ENCODE results near the gene ERCC6L2.

ERCC6L2 gene

GRCh38 chr9:95980262-95981125 is 105.0 kb downstream of the ERCC6L2 start:
- peak; percentile 71 for DNase-seq

GRCh38 chr9:95981761-95982390 is 106.4 kb downstream of the ERCC6L2 start:
- DNase-seq = no peak

DNA sequence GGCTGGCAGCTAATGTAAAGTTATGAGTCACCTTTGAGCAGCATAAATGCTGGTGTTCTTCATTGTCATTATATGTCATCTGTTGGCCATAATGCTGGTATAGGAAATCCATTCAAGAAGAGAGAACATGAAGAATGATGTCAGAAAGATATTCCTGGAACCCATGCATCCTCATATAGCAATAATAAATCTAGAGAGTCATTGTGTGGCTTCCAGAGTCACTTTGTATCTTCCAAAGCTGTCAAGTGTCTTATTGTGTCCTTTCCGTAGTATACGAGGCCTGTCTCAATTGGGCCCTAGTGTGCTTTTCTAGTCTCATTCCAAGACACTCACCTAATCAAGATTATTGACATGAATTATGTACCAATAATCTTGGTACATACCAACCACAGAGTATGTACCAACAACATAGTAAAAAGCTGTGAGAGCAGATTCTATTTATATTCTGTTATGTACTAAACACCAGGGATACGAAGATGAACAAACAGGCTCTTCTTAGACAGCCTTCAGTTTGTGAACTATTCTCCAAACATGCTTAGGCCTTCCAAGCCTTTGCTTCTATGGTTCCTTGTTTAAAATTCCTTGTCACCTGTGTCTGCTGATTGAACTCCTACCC is 110.1 kb downstream of the ERCC6L2 start:
- DNase-seq = no peak

GRCh38 chr9:95989297-95989696 is 113.8 kb downstream of the ERCC6L2 start:
- no peak for DNase-seq

GRCh38 chr9:95991326-95991725 is 115.8 kb downstream of the ERCC6L2 start:
- no peak for DNase-seq

GRCh38 chr9:95992536-95992935 is 117.0 kb downstream of the ERCC6L2 start:
- DNase-seq = no peak

GRCh38 chr9:95993337-95993736 is 117.8 kb downstream of the ERCC6L2 start:
- DNase-seq = no peak

- no peak for DNase-seq
These were observed 123.9 kb downstream of the ERCC6L2 start for GRCh38 chr9:95999390-95999789.

GRCh38 chr9:96004379-96004778 is 128.9 kb downstream of the ERCC6L2 start:
- DNase-seq = peak; percentile 57

DNA sequence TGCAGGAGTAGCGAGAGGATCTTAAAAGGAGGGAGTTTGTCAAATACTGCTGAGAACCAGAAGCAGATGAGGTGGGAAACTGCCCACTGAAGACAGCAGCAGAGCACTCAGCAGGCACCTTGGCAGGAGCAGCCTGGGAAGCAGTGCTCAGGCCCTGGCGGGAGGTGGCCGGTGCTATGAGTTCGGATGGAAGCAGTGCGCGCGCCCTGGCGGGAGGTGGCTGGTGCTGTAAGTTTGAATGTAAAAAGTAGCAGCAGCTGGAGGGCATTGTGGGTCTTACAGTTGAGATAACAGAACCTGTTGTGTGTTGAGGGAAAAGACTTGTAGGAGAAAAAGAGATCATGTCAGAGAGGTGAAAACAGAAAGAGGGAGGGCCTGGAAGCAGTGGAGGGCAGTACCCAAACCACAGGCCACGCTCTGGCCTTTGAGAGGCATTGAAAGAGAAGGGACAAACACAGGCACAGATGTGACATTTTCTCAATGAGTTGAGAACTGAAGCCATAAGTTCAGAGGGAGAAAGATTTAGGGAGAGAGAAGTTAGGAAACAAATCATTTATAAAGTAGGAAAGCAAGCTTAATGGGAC is 130.9 kb downstream of the ERCC6L2 start:
- no peak for DNase-seq

GRCh38 chr9:96006961-96007360 is 131.5 kb downstream of the ERCC6L2 start:
- DNase-seq = no peak

DNA sequence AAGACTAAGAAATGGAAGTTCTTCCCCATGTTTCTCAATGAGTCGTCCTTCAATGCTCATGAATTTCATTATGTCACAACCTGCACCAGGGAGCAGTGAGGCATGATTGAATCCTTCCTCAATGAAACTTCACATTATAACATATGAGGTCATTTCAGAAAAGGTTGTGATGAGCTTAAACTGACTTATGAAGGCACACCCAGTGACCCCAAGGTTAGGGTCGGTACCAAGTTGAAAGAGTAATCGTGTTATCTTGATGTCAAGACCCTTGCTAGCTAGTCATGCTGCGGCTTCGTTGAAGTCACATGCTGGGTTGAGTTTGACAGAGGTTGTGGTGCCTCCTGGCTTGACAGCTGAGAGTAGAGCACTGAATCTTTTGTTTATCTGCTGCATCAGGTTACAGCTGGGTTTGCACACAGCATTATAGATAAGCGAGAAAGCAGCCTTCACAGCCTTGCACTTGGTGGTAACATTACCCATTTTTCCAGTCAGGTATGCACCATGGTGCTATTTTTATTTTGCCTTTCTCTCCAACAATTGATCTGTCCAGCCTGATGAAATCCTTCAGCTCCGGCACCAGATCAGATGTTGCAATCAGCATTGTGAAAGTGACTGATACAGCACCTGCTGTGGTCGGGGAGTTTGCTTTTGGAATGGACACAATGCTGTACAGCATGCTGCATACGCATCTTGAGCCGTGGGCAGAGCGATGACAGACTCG is 133.2 kb downstream of the ERCC6L2 start:
- DNase-seq = peak; percentile 73

- no peak for DNase-seq
These were observed 133.7 kb downstream of the ERCC6L2 start for GRCh38 chr9:96009223-96009602.

DNA sequence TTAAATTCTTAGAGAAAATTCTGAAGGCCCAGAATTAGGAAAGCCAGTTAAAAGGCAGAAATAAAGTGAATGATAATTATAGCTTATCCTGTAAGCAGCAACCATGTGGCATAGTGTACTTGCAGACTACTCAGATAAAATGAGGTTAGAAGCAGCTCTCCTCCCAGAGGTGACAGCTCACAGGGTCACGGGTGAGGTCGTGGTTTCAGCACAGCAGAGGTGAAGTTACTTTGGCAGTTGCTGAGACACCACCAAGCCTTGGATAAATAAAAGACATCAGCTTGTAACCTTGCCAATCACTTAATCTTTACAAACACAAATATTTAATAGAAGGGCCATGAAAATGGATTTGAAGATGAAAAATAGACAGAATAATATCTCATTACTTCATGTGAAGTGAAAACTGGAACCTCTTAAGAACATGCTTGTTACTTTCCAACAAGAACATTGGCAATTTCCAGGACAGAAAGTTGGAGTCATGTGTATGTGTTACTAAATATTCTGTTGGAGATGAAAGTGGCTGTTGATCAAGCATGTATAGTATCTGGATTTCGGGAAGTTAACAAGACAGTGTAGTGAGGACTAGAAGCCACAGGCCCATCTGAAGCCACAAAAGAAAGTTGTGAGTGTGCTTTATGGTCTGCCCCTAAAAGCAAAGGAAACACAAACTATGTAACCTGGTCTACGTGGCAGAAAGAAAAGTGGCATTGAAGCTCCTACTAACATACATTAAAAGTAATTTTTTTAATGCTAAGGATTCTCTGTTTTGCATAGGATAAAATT is 134.4 kb downstream of the ERCC6L2 start:
- no peak for DNase-seq

- no peak for DNase-seq
These were observed 138.6 kb downstream of the ERCC6L2 start for GRCh38 chr9:96014078-96014477.

- DNase-seq = no peak
These were observed 140.6 kb downstream of the ERCC6L2 start for GRCh38 chr9:96015876-96016686.
